HPDE6-E6E7 (cell line): Measurements from ENCODE around the gene SNRPB.
"Not testable (repeated sequence)": the region's sequence is repeated elsewhere in the genome, so short reads cannot be mapped to it uniquely, and the experiment has no call there.

ENCODE experiments used
- DNase-seq: peaks from one replicate; pipeline ENCODE4 v3.0.0; 2011; ENCODE audit warnings: missing footprints; ENCODE audit errors: extremely low spot score

Gene SNRPB

GRCh38 chr20:2470423-2471193 lies at the start of gene SNRPB:
Gene SNRPB, minus strand, starts transcription at chr20:2470789. Its CDS starts 99 bp downstream, at chr20:2470690.
- DNase-seq: peak; percentile 100

GRCh38 chr20:2519115-2519809 lies 48.7 kb upstream of the SNRPB start:
- no peak for DNase-seq

GRCh38 chr20:2518558-2518957 lies 48.0 kb upstream of the SNRPB start:
- DNase-seq: no peak

GRCh38 chr20:2518096-2518495 lies 47.5 kb upstream of the SNRPB start:
- DNase-seq: no peak

- DNase-seq: no peak
These were observed 45.8 kb upstream of the SNRPB start for GRCh38 chr20:2516399-2516798.

GRCh38 chr20:2515203-2515602 lies 44.6 kb upstream of the SNRPB start:
- DNase-seq: no peak

- no peak for DNase-seq
These were observed 39.2 kb upstream of the SNRPB start for GRCh38 chr20:2509794-2510193.

- DNase-seq: no peak
These were observed 38.8 kb upstream of the SNRPB start for GRCh38 chr20:2509468-2509781.

- peak; percentile 98 for DNase-seq
These were observed 38.3 kb upstream of the SNRPB start, which contains the start of gene ZNF343 for GRCh38 chr20:2508631-2509467. Gene ZNF343, minus strand, starts transcription at chr20:2508915. Its CDS starts 15,020 bp downstream, at chr20:2493895.

GRCh38 chr20:2507875-2508630 lies 37.5 kb upstream of the SNRPB start:
- DNase-seq: peak; percentile 49

- DNase-seq: no peak
These were observed 36.9 kb upstream of the SNRPB start for GRCh38 chr20:2507464-2507863.

GRCh38 chr20:2506426-2506825 lies 35.8 kb upstream of the SNRPB start:
- not testable (repeated sequence) for DNase-seq

- not testable (repeated sequence) for DNase-seq
These were observed 34.2 kb upstream of the SNRPB start for GRCh38 chr20:2504803-2505202.

GRCh38 chr20:2502808-2503384 lies 32.3 kb upstream of the SNRPB start:
- not testable (repeated sequence) for DNase-seq

- no peak for DNase-seq
These were observed 15.1 kb upstream of the SNRPB start for GRCh38 chr20:2485661-2486060.

- no peak for DNase-seq
These were observed 14.5 kb upstream of the SNRPB start for GRCh38 chr20:2485080-2485479.

GRCh38 chr20:2483504-2483903 lies 12.9 kb upstream of the SNRPB start:
- DNase-seq: no peak

- DNase-seq: no peak
These were observed 9.8 kb upstream of the SNRPB start for GRCh38 chr20:2480381-2480780.

- no peak for DNase-seq
These were observed 6.4 kb upstream of the SNRPB start for GRCh38 chr20:2476742-2477615.
